GM23338 (cell line): ENCODE data around the gene COX4I2. TPM values are rescaled to one million over a fixed set of nuclear protein-coding genes. Genes with fewer than 3 reads are reported as not detected.

Source experiments
- ATAC-seq: fragments of 200-7000 bp; cut with Tn5 transposase; 3 replicates; pipeline ENCODE4 v1.9.1; 2020
- DNase-seq: peaks from one replicate; pipeline ENCODE4 v3.0.0-alpha.2; 2015; ENCODE audit warnings: low spot score
- H2AFZ ChIP-seq: fragments of 200-600 bp; sonication (generic); 2 replicates; pipeline ENCODE4 v1.8.0; 2016; ENCODE audit warnings: antibody characterized with exemption, mild to moderate bottlenecking, moderate library complexity
- H3F3A ChIP-seq: fragments of 200-600 bp; sonication (generic); replicated peaks from 2 replicates; pipeline ENCODE4 v1.8.0; 2017; ENCODE audit warnings: antibody characterized with exemption, mixed run types, low read depth
- H3K27ac ChIP-seq: fragments of 200-600 bp; sonication (generic); 2 replicates; pipeline ENCODE4 v1.6.1; 2016; ENCODE audit warnings: low read depth
- H3K27me3 ChIP-seq: fragments of 200-600 bp; sonication (generic); 2 replicates; pipeline ENCODE4 v1.8.0; 2016; ENCODE audit warnings: mild to moderate bottlenecking, mixed run types, moderate library complexity; ENCODE audit not compliant: insufficient read depth
- H3K36me3 ChIP-seq: fragments of 200-600 bp; sonication (generic); 2 replicates; pipeline ENCODE4 v1.8.0; 2016; ENCODE audit warnings: mild to moderate bottlenecking; ENCODE audit not compliant: insufficient read depth
- H3K4me1 ChIP-seq: fragments of 200-600 bp; sonication (generic); 2 replicates; pipeline ENCODE4 v1.8.0; 2016; ENCODE audit warnings: mild to moderate bottlenecking, moderate library complexity; ENCODE audit not compliant: insufficient read depth
- H3K4me2 ChIP-seq: fragments of 200-600 bp; sonication (generic); 2 replicates; pipeline ENCODE4 v1.7.1; 2017; ENCODE audit warnings: mixed run types
- H3K4me3 ChIP-seq: fragments of 200-600 bp; sonication (generic); 2 replicates; pipeline ENCODE4 v1.6.1; 2016; ENCODE audit warnings: mixed run types
- H3K79me2 ChIP-seq: fragments of 200-600 bp; sonication (generic); replicated peaks from 2 replicates; pipeline ENCODE4 v1.8.0; 2017; ENCODE audit warnings: mild to moderate bottlenecking; ENCODE audit not compliant: insufficient read depth
- H3K9me2 ChIP-seq: fragments of 200-600 bp; sonication (generic); 2 replicates; pipeline ENCODE4 v1.8.0; 2017; ENCODE audit not compliant: insufficient read depth
- H4K20me1 ChIP-seq: fragments of 200-600 bp; sonication (generic); replicated peaks from 2 replicates; pipeline ENCODE4 v1.8.0; 2017; ENCODE audit warnings: mild to moderate bottlenecking; ENCODE audit not compliant: insufficient read depth
- H3K27ac Mint-ChIP-seq: 2 replicates; pipeline ENCODE4 v1.8.0; 2020; ENCODE audit warnings: inconsistent platforms, mild to moderate bottlenecking, moderate library complexity, mixed read lengths
- H3K27me3 Mint-ChIP-seq: 3 replicates; pipeline ENCODE4 v1.8.0; 2022; ENCODE audit warnings: low read depth, mild to moderate bottlenecking, moderate library complexity, mixed read lengths, inconsistent platforms; ENCODE audit not compliant: insufficient read depth, poor library complexity
- H3K36me3 Mint-ChIP-seq: 3 replicates; pipeline ENCODE4 v1.8.0; 2021; ENCODE audit warnings: low read depth, mild to moderate bottlenecking, inconsistent platforms, moderate library complexity, mixed read lengths
- H3K4me1 Mint-ChIP-seq: 3 replicates; pipeline ENCODE4 v1.8.0; 2020; ENCODE audit warnings: mild to moderate bottlenecking, inconsistent platforms, mixed read lengths
- H3K4me3 Mint-ChIP-seq: 3 replicates; pipeline ENCODE4 v1.8.0; 2021; ENCODE audit warnings: moderate library complexity, mild to moderate bottlenecking, inconsistent platforms, mixed read lengths
- H3K9me3 Mint-ChIP-seq: 3 replicates; pipeline ENCODE4 v1.8.0; 2020; ENCODE audit warnings: moderate library complexity, mild to moderate bottlenecking, inconsistent platforms, mixed read lengths
- CREB1 ChIP-seq: fragments of 250-450 bp; sonication (Bioruptor Pico); IDR thresholded peaks from 2 replicates; pipeline ENCODE4 v1.5.0; 2020; ENCODE audit warnings: low read depth, mild to moderate bottlenecking, moderate library complexity
- EZH2 ChIP-seq: fragments of 200-600 bp; sonication (generic); IDR thresholded peaks from one replicate; pipeline ENCODE4 v1.8.0; 2017; ENCODE audit warnings: antibody characterized with exemption, mild to moderate bottlenecking, low read depth; ENCODE audit not compliant: unreplicated experiment
- EZH2phosphoT487 ChIP-seq: fragments of 200-600 bp; sonication (generic); IDR thresholded peaks from one replicate; pipeline ENCODE4 v1.8.1; 2018; ENCODE audit warnings: antibody characterized with exemption; ENCODE audit not compliant: unreplicated experiment
- JUNB ChIP-seq: IDR thresholded peaks from one replicate; pipeline ENCODE4 v1.6.1; 2016; ENCODE audit warnings: antibody characterized with exemption; ENCODE audit not compliant: unreplicated experiment
- NANOG ChIP-seq: IDR thresholded peaks from 2 replicates; pipeline ENCODE4 v1.6.1; 2016; ENCODE audit warnings: antibody characterized with exemption, borderline replicate concordance
- POLR2AphosphoS5 ChIP-seq: IDR thresholded peaks from 2 replicates; pipeline ENCODE4 v1.6.1; 2016; ENCODE audit warnings: antibody characterized with exemption, low read depth
- STAT1 ChIP-seq: IDR thresholded peaks from one replicate; pipeline ENCODE4 v1.6.1; 2016; ENCODE audit warnings: antibody characterized with exemption; ENCODE audit not compliant: unreplicated experiment
- ZNF114 ChIP-seq: fragments of 250-450 bp; sonication (Bioruptor Pico); IDR thresholded peaks from 2 replicates; pipeline ENCODE4 v1.5.0; 2020; ENCODE audit warnings: mild to moderate bottlenecking, moderate library complexity
- ZNF331 ChIP-seq: fragments of 250-450 bp; sonication (Bioruptor Pico); IDR thresholded peaks from 2 replicates; pipeline ENCODE4 v1.5.0; 2020; ENCODE audit warnings: low read depth, mild to moderate bottlenecking, moderate library complexity
- polyA plus RNA-seq: library from polyadenylated mRNA; unstranded; fragments of >200 nt; fragmentation: Nextera tagmentation; extraction: Ambion mirVana; gene quantifications from 2 replicates; pipeline ENCODE4 v1.2.1, GENCODE V29; 2016
- total RNA-seq: library from RNA; depleted of rRNA; stranded (reverse); fragments of >200 nt; shearing (Covaris generic); gene quantifications from 2 replicates; pipeline ENCODE4 v1.2.3, GENCODE V29; 2014
- TF ChIP-seq, protein P1 (sequence below): fragments of 250-450 bp; sonication (Bioruptor Pico); IDR thresholded peaks from 2 replicates; pipeline ENCODE4 v1.5.0; 2020; ENCODE audit warnings: mild to moderate bottlenecking, moderate library complexity
- TF ChIP-seq, protein P2 (sequence below), 2 experiments: fragments of 200-600 bp in 1 of 2; sonication (generic) in 1 of 2; conservative IDR thresholded peaks; 2 replicates each; pipeline versions ENCODE4 v1.5.1 to v1.6.1; 2016 to 2017; ENCODE audit warnings: antibody characterized with exemption in 2 of 2, low read depth in 2 of 2, mild to moderate bottlenecking in 2 of 2, moderate library complexity in 1 of 2
- TF ChIP-seq, protein P3 (sequence below): IDR thresholded peaks from 2 replicates; pipeline ENCODE4 v1.6.1; 2016; ENCODE audit warnings: antibody characterized with exemption
- TF ChIP-seq, protein P4 (sequence below): IDR thresholded peaks from one replicate; pipeline ENCODE4 v1.6.1; 2018; ENCODE audit warnings: antibody characterized with exemption; ENCODE audit not compliant: unreplicated experiment

The COX4I2 gene
- total and polyA plus RNA-seq, 2 experiments from 2014 or later: 0.63 TPM; not detected in 1

DNA sequence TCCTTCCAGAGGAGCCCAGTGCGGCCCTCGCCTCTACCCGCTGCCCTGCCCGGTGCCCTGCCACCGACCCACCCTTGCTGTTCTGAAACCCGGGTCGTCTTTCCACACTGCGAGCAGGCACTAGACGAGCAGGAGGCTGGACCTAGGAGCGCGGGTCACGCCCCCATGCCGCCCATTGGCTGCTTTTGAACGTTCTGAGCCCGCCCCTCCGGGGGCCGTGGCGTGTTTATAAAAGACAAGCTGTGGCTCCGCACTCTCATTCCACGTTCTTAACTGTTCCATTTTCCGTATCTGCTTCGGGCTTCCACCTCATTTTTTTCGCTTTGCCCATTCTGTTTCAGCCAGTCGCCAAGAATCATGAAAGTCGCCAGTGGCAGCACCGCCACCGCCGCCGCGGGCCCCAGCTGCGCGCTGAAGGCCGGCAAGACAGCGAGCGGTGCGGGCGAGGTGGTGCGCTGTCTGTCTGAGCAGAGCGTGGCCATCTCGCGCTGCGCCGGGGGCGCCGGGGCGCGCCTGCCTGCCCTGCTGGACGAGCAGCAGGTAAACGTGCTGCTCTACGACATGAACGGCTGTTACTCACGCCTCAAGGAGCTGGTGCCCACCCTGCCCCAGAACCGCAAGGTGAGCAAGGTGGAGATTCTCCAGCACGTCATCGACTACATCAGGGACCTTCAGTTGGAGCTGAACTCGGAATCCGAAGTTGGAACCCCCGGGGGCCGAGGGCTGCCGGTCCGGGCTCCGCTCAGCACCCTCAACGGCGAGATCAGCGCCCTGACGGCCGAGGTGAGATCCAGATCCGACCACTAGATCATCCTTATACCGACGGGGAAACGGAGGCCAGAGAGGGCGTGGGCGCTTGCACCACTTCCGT is 32.4 kb upstream of the COX4I2 start, which contains the start of gene ID1:
Gene ID1, plus strand, starts transcription at position 259 of the 871 bp plus-strand sequence. Its CDS starts 99 bp downstream, at position 358.
- H3K4me3 Mint-ChIP-seq: peak within 1 kb of the TSS; percentile 89
- Histone ChIP-seq H3K4me2 (peak within 1 kb of the TSS; percentile 76), H3K4me3 (peak within 1 kb of the TSS; percentile 61), H2AFZ (no peak within 1 kb of the TSS), H3K79me2 (peaks cover 19% of the 10 kb centered on the region), H3K36me3 (no peaks in the 10 kb centered on the region), H3K27ac (peak within 1 kb of the TSS; percentile 92), H3K9me2 (no peaks in the 10 kb centered on the region), H3K4me1 (peaks cover 52% of the 10 kb centered on the region), H3K27me3 (no peaks in the 10 kb centered on the region), H3F3A (peaks cover 41% of the 10 kb centered on the region), H4K20me1 (no peaks in the 10 kb centered on the region)
- ATAC-seq: peak; percentile 59
- H3K36me3 Mint-ChIP-seq: peaks cover 13% of the 10 kb centered on the region
- H3K9me3 Mint-ChIP-seq: peaks cover 5% of the 10 kb centered on the region; the same call in 1 of the 3 replicates
- peaks cover 40% of the 10 kb centered on the region for H3K4me1 Mint-ChIP-seq
- H3K27ac Mint-ChIP-seq: peak within 1 kb of the TSS; percentile 89
- no peak for TF ChIP-seq STAT1
- TF ChIP-seq, protein P1, sequence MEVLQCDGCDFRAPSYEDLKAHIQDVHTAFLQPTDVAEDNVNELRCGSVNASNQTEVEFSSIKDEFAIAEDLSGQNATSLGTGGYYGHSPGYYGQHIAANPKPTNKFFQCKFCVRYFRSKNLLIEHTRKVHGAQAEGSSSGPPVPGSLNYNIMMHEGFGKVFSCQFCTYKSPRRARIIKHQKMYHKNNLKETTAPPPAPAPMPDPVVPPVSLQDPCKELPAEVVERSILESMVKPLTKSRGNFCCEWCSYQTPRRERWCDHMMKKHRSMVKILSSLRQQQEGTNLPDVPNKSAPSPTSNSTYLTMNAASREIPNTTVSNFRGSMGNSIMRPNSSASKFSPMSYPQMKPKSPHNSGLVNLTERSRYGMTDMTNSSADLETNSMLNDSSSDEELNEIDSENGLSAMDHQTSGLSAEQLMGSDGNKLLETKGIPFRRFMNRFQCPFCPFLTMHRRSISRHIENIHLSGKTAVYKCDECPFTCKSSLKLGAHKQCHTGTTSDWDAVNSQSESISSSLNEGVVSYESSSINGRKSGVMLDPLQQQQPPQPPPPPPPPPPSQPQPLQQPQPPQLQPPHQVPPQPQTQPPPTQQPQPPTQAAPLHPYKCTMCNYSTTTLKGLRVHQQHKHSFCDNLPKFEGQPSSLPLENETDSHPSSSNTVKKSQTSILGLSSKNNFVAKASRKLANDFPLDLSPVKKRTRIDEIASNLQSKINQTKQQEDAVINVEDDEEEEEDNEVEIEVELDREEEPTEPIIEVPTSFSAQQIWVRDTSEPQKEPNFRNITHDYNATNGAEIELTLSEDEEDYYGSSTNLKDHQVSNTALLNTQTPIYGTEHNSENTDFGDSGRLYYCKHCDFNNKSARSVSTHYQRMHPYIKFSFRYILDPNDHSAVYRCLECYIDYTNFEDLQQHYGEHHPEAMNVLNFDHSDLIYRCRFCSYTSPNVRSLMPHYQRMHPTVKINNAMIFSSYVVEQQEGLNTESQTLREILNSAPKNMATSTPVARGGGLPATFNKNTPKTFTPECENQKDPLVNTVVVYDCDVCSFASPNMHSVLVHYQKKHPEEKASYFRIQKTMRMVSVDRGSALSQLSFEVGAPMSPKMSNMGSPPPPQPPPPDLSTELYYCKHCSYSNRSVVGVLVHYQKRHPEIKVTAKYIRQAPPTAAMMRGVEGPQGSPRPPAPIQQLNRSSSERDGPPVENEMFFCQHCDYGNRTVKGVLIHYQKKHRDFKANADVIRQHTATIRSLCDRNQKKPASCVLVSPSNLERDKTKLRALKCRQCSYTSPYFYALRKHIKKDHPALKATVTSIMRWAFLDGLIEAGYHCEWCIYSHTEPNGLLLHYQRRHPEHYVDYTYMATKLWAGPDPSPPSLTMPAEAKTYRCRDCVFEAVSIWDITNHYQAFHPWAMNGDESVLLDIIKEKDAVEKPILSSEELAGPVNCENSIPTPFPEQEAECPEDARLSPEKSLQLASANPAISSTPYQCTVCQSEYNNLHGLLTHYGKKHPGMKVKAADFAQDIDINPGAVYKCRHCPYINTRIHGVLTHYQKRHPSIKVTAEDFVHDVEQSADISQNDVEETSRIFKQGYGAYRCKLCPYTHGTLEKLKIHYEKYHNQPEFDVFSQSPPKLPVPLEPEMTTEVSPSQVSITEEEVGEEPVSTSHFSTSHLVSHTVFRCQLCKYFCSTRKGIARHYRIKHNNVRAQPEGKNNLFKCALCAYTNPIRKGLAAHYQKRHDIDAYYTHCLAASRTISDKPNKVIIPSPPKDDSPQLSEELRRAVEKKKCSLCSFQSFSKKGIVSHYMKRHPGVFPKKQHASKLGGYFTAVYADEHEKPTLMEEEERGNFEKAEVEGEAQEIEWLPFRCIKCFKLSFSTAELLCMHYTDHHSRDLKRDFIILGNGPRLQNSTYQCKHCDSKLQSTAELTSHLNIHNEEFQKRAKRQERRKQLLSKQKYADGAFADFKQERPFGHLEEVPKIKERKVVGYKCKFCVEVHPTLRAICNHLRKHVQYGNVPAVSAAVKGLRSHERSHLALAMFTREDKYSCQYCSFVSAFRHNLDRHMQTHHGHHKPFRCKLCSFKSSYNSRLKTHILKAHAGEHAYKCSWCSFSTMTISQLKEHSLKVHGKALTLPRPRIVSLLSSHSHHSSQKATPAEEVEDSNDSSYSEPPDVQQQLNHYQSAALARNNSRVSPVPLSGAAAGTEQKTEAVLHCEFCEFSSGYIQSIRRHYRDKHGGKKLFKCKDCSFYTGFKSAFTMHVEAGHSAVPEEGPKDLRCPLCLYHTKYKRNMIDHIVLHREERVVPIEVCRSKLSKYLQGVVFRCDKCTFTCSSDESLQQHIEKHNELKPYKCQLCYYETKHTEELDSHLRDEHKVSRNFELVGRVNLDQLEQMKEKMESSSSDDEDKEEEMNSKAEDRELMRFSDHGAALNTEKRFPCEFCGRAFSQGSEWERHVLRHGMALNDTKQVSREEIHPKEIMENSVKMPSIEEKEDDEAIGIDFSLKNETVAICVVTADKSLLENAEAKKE (CRISPR knock-in tag): no peak
- no peak for TF ChIP-seq ZNF331
- TF ChIP-seq, protein P2, sequence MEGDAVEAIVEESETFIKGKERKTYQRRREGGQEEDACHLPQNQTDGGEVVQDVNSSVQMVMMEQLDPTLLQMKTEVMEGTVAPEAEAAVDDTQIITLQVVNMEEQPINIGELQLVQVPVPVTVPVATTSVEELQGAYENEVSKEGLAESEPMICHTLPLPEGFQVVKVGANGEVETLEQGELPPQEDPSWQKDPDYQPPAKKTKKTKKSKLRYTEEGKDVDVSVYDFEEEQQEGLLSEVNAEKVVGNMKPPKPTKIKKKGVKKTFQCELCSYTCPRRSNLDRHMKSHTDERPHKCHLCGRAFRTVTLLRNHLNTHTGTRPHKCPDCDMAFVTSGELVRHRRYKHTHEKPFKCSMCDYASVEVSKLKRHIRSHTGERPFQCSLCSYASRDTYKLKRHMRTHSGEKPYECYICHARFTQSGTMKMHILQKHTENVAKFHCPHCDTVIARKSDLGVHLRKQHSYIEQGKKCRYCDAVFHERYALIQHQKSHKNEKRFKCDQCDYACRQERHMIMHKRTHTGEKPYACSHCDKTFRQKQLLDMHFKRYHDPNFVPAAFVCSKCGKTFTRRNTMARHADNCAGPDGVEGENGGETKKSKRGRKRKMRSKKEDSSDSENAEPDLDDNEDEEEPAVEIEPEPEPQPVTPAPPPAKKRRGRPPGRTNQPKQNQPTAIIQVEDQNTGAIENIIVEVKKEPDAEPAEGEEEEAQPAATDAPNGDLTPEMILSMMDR (conservative IDR thresholded peaks at IDR 0.05; ENCODE audit: low read depth in 2 of 2): no peak
- TF ChIP-seq POLR2AphosphoS5: peak; percentile 100
- TF ChIP-seq EZH2phosphoT487: no peak
- 0 out of 2 replicates have a peak, but pooled peaks have one; percentile 4 for TF ChIP-seq CREB1 (CRISPR knock-in tag)
- no peak for TF ChIP-seq ZNF114 (CRISPR knock-in tag)
- TF ChIP-seq JUNB: no peak
- TF ChIP-seq, protein P3, sequence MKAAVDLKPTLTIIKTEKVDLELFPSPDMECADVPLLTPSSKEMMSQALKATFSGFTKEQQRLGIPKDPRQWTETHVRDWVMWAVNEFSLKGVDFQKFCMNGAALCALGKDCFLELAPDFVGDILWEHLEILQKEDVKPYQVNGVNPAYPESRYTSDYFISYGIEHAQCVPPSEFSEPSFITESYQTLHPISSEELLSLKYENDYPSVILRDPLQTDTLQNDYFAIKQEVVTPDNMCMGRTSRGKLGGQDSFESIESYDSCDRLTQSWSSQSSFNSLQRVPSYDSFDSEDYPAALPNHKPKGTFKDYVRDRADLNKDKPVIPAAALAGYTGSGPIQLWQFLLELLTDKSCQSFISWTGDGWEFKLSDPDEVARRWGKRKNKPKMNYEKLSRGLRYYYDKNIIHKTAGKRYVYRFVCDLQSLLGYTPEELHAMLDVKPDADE: peak; percentile 56
- TF ChIP-seq, protein P4, sequence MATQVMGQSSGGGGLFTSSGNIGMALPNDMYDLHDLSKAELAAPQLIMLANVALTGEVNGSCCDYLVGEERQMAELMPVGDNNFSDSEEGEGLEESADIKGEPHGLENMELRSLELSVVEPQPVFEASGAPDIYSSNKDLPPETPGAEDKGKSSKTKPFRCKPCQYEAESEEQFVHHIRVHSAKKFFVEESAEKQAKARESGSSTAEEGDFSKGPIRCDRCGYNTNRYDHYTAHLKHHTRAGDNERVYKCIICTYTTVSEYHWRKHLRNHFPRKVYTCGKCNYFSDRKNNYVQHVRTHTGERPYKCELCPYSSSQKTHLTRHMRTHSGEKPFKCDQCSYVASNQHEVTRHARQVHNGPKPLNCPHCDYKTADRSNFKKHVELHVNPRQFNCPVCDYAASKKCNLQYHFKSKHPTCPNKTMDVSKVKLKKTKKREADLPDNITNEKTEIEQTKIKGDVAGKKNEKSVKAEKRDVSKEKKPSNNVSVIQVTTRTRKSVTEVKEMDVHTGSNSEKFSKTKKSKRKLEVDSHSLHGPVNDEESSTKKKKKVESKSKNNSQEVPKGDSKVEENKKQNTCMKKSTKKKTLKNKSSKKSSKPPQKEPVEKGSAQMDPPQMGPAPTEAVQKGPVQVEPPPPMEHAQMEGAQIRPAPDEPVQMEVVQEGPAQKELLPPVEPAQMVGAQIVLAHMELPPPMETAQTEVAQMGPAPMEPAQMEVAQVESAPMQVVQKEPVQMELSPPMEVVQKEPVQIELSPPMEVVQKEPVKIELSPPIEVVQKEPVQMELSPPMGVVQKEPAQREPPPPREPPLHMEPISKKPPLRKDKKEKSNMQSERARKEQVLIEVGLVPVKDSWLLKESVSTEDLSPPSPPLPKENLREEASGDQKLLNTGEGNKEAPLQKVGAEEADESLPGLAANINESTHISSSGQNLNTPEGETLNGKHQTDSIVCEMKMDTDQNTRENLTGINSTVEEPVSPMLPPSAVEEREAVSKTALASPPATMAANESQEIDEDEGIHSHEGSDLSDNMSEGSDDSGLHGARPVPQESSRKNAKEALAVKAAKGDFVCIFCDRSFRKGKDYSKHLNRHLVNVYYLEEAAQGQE: no peak
- TF ChIP-seq NANOG: peak; percentile 31; the same call in 1 of the 2 replicates
- TF ChIP-seq EZH2: no peak
- DNase-seq: peak; percentile 99
- H3K27me3 Mint-ChIP-seq: peaks cover 57% of the 10 kb centered on the region
